ENCODE data around the gene UNC80. TPM values are rescaled to one million over a fixed set of nuclear protein-coding genes. Genes with fewer than 3 reads are reported as not detected.
A peak's percentile ranks its signal among the peaks of the same experiment; 100 is the strongest.

The UNC80 gene
- total RNA-seq, 1 experiment from 2014 or later, result not detected

DNA sequence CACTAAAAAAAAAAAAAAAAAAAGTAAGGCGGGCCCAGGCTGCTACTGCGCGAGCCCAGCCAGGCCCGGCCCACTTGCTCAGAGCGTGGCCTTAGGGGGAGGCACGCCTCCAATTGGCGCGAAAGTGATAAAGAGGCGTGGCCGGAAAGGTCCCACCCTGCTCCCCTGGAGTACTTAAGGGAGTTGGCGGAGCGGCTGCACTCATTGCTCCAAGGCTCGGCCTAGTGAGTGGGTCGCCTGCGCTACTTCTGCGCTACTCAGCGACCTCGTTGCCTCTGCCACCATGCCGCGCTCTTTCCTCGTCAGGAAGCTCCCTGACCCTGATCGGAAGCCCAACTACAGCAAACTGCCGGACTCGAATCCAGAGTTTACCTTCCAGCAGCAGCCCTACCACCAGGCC lies 36.9 kb downstream of the UNC80 start:
- no peak for DNase-seq (ENCODE audit: extremely low read depth, low read depth)

- no peak for DNase-seq (ENCODE audit: extremely low read depth, low read depth)
Measured at GRCh38 chr2:209809256-209809655, 37.6 kb downstream of the UNC80 start.

- DNase-seq (ENCODE audit: extremely low read depth, low read depth), result no peak
Measured at GRCh38 chr2:209817844-209818271, 46.2 kb downstream of the UNC80 start.

DNA sequence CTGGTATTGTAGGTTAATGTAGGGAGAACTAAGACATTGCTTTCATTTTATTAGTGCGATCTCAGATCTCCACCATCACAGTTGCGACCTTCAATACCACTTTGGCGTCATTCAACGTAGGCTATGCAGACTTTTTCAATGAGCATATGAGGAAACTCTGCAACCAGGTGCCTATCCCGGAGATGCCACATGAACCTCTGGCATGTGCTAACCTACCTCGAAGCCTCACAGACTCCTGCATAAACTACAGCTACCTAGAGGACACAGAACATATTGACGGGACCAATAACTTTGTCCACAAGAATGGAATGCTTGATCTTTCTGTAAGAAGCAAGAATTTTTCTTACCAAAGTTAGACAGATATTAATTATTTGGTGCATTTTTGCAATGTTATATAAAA lies 47.3 kb downstream of the UNC80 start:
- no peak for DNase-seq (ENCODE audit: extremely low read depth, low read depth)

- no peak for DNase-seq (ENCODE audit: extremely low read depth, low read depth)
Measured at GRCh38 chr2:209821806-209822205, 50.2 kb downstream of the UNC80 start.

DNA sequence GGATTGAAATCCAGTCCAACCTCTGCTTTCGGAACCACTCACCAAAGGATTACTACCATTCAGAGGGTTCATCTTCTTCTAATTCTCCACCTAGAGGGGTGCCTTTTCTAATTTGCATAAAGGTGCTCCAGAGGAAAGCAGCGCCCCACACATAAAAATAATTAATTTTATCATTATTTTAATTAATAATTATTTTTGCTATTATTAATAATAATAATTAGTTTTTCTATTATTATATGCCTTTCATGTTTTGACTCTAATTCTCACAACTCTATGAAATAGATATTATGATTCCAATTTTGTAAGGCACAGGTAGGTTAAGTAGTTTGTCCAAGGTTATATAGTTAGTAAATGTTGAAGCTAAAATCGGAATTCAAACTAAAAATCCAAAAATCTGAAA lies 51.9 kb downstream of the UNC80 start:
- no peak for DNase-seq (ENCODE audit: extremely low read depth, low read depth)

DNA sequence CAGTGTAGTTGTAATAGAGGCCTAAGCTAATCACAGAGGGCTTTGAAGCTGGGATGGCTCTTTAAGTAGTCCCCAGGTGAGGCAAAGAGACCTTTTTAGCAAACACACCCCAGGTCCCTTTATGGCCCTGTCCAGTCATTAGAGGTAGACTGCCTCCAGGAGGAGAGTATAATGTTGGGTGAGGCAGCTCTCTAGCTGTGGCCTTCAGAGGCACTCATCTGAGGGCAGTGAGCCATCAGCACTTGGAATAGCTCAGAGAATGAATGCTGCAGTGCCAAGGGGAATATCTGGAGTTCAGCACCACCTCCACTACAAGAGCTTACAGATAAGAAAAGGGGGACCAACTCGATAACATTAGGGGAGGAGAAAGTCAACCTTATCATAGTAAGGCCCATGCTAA lies 52.8 kb downstream of the UNC80 start:
- no peak for DNase-seq (ENCODE audit: extremely low read depth, low read depth)

GRCh38 chr2:209830722-209831465 lies 59.3 kb downstream of the UNC80 start:
- no peak for DNase-seq (ENCODE audit: extremely low read depth, low read depth)

DNA sequence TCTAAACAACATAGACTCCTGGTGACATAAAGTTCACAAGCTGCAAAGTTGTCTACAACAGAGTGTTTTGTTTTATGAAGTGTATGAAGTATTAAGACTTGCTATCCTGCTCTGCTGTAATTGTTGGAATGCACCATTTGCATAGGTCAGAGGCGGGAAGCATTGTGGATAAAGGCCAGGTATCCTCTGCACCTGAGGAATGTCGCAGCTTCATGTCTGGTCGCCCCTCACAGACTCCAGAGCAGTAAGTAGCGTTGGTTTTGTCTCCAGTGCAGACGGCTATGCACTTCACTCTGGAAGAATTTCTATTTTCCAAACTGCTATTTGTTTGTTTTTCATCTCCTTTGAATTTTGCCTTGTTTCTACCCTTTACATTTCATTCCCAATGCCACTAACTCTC lies 63.1 kb downstream of the UNC80 start:
- DNase-seq (ENCODE audit: extremely low read depth, low read depth), result no peak

GRCh38 chr2:209840434-209840833 lies 68.8 kb downstream of the UNC80 start:
- DNase-seq (ENCODE audit: extremely low read depth, low read depth), result no peak

DNA sequence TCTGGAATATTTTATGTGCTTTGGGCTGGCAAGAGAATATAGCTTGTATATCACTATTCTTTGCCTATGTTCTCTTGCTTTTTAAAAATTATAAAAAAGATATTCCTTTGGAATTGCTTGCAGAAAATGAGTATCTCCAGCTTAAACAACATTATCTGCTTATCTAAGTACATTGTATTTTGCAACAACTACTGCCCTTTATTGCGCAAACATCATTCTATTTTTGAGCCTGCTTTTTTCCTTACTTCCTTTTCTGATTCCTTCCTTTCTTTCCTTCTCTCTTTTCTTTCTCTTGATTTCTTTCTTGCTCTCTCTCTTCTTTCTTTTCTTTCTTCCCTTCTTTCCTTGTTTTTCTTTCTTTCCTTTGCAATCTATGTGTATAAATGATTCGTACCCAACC lies 74.0 kb downstream of the UNC80 start:
- DNase-seq (ENCODE audit: extremely low read depth, low read depth), result no peak

DNA sequence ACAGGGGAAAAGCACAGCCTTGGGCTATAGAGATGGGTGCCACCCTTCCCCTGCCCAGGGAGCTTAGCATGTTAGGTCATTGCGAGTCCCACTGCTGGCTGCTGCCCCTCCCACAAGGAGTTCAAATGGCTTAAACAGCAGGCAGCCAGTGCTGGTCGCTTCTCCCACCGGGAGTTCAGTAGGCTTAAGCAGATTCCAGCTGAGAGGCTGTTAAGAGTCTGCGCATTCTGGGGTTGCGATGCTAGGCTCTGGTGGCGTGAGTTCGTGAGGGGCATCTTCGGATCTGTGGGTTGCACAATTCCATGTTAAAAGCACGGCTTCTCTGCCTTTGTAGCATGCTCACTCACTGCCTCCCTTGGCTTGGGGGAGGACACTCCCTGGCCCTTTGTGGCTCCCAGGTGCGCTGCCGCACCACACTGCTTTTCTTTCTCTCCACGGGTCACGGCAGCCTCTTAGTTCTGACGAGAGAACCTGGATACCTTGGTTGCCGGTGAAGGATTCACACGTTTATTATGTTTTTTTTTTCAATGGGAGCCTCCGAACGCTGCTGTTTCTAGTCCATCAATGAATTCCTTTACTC lies 93.2 kb downstream of the UNC80 start:
- DNase-seq (ENCODE audit: extremely low read depth, low read depth), result no peak

DNA sequence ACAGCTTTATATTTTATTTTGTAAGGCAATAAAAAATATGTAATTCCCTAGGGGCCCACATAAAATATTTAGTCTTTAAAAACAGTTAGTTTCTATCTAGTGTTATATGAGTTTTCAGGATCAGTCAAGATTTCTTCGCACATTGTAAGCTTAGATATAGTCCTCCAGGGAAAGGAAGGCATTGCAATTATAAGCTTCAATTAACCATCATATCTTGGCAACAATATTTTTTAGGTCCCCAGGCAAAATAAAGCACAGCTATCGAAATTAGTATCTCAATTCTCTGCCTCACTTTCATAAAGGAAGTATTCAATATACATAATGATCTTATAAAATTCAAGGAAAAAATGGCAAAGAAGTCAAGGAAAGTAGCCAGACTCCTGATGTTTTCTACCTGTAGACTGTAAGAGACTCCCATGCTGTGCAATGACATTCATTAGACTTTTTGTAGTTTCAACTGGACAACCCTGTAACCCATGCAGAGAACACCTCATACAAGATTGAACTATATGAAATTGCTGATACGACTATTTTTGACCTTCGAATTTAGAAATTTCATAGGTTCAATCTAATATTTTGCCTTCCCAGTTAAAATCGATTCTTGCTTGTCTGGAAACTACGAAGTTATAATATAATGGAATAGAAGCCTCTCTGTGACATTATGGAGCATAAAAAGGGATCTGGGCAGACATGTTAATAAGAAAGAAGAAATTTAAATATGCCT lies 96.8 kb downstream of the UNC80 start:
- no peak for DNase-seq (ENCODE audit: extremely low read depth, low read depth)

DNA sequence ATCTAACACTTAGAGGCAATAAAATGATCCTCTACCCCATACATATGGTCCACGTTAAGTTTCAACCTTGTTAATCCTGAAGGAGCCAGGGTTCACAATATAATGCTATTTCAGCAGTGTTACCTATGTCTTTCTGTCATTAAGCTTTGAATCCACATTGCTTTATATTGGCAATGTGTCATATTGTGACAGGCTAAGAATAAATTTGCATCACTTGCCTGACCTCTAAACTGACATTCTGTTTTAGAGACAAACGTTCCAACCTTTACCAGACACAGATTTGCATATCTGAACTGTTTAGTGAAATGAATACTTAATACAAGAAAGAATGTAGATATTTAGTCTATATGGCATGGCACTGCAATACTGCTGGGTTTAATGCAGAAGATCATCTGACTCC lies 98.4 kb downstream of the UNC80 start:
- DNase-seq (ENCODE audit: extremely low read depth, low read depth), result no peak

DNA sequence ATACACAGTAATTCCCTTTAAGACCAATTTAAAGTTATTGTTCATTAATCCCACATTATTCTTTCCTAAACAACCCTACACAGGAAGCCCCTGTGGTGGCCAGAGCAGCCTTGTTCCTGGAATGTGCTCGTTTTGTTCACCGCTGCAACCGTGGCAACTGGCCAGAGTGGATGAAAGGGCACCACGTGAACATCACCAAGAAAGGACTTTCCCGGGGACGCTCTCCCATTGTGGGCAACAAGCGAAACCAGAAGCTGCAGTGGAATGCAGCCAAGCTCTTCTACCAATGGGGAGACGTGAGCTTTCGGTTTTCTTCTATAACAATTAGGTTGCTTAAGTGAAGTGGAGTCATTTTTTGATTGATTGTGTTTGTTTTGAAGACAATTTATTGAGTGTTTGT lies 101.0 kb downstream of the UNC80 start:
- DNase-seq (ENCODE audit: extremely low read depth, low read depth), result peak; percentile 2

DNA sequence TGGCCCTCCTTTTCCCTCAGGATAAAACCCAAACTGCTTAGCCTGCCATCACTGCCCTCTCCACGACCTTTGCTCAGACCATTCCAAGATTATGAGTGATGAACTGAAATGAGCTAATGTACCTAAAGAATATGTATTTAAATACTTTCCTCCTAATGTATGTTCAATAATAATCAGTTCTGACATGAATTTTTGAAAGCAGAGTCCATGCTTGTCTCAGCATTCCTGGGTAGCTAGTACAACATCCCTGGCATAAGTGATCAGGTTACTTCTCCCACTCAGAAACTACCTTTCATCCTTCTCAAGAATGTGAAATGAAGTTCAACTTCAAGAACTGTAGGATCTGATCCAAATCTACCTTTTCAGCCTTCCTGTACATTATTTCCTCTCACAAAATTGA lies 103.6 kb downstream of the UNC80 start:
- no peak for DNase-seq (ENCODE audit: extremely low read depth, low read depth)

DNA sequence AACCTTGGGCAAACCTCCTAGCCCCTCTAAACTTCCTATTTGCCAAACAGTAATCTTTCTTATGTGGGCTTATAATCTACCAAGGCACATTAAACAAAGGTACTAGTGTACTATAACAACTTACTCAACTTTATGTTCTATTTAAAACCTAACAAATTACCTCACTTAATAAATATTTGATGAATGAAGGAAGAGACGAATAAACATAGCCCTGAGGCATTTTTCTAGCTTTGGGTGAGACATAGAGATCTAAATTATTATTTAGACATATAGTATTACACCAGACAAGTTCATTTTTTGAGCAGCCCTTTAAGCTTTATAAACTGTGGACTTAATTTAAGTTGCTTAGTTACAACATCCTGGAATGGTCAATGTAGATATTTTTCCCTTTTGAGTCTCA lies 104.6 kb downstream of the UNC80 start:
- DNase-seq (ENCODE audit: extremely low read depth, low read depth), result no peak

DNA sequence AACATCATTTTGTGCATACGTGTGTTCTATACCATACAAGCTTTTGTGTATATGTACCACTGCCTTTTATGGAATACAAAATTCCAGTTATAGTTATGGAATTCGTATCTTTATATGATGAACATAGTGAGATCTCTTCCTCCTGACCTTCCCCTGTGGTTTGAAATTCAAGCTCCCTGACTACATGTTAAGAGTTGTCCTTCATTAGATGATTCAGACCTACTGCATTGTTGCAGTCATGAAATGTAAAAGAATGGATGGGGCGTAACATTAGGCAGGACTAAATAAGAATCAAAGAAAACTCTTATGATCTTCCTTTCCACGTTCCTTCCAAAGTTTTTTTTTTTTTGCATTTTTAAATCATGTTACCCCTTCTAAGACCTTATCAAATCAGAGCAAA lies 107.1 kb downstream of the UNC80 start:
- DNase-seq (ENCODE audit: extremely low read depth, low read depth), result no peak

DNA sequence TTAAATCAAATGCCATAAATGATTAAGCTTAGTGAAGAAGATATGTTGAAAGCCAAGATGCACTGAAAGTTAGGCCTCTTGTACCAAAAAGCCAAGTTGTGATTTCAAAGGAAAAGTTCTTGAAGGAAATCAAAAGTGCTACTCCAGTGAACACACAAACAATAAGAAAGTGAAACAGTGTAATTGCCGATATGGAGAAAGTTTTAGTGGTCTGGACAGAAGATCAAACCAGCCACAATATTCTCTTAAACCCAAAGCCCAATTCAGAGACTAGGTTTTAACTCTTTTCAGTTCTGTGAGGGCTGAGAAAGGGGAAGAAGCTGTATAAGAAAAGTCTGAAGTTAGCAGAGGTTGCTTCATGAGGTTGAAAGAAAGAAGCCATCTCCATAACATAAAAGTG lies 129.0 kb downstream of the UNC80 start:
- no peak for DNase-seq (ENCODE audit: extremely low read depth, low read depth)

DNA sequence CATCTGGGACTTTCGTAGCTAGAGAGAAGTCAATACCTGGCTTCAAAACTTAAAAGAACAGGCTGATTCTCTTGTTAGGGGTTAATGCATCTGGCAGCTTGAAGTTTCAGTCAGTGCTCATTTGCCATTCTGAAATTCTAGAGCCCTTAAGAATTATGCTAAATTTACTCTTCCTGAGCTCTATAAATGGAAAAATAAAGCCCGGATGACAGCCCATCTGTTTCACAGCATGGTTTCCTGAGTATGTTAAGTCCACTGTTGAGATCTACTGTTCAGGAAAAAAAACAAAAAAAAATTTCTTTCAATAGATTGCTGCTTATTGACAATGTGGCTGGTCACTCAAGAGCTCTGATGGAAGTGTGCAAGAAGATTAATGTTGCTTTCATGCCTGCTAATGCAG lies 129.5 kb downstream of the UNC80 start:
- DNase-seq (ENCODE audit: extremely low read depth, low read depth), result no peak

- DNase-seq (ENCODE audit: extremely low read depth, low read depth), result no peak
Measured at GRCh38 chr2:209905691-209906090, 134.1 kb downstream of the UNC80 start.

GRCh38 chr2:209907746-209908145 lies 136.1 kb downstream of the UNC80 start:
- no peak for DNase-seq (ENCODE audit: extremely low read depth, low read depth)

Data from NCI-H460 (cell line).